Tibial artery (tissue), 4 donors: Measurements from ENCODE around the gene DRD1.
A peak's percentile ranks its signal among the peaks of the same experiment; 100 is the strongest.

Source experiments
- DNase-seq, 2 donors: peaks; one replicate each; pipeline ENCODE4 v3.0.0-alpha.2; 2019
- H3K27ac ChIP-seq, 2 donors: fragments of 200-600 bp; sonication (generic) in 1 of 2; 1 replicate in 1 of 2; 2 replicates in 1 of 2; pipeline ENCODE4 v1.5.1; 2018 to 2019; ENCODE audit warnings: mild to moderate bottlenecking in 1 of 2
- H3K27me3 ChIP-seq, 2 donors: fragments of 200-600 bp; sonication (generic) in 1 of 2; one replicate each; pipeline versions ENCODE4 v1.5.1 to v1.6.0; 2016 to 2019
- H3K36me3 ChIP-seq, 3 donors: fragments of 200-600 bp; sonication (generic) in 2 of 3; one replicate each; pipeline ENCODE4 v1.5.1; 2016 to 2019; ENCODE audit warnings: mild to moderate bottlenecking in 2 of 3
- H3K4me1 ChIP-seq, 4 donors: fragments of 200-600 bp; sonication (generic) in 2 of 4; 1 replicate in 3 of 4; 2 replicates in 1 of 4; pipeline ENCODE4 v1.5.1; 2016 to 2019
- H3K4me3 ChIP-seq, 2 donors: fragments of 200-600 bp; sonication (generic) in 1 of 2; 1 replicate in 1 of 2; 2 replicates in 1 of 2; pipeline ENCODE4 v1.5.1; 2018 to 2019; ENCODE audit warnings: mild to moderate bottlenecking in 2 of 2
- H3K9me3 ChIP-seq, 3 donors: fragments of 200-600 bp; sonication (generic) in 1 of 3; one replicate each; pipeline ENCODE4 v1.5.1; 2016 to 2019
- intact Hi-C: fragments of 100-400 bp; cut with DNase I; formaldehyde crosslinking; loops from one replicate; pipeline ENCODE4 v1.15.0; 2023; ENCODE audit warnings: low total_unique reads
- TF ChIP-seq, protein P1 (sequence below), 2 experiments: fragments of 200-600 bp in 1 of 2; fragments of 450-650 bp in 1 of 2; IDR thresholded peaks; one replicate each; pipeline ENCODE4 v1.5.1; 2017 to 2019; ENCODE audit warnings: antibody characterized with exemption in 2 of 2, mild to moderate bottlenecking in 1 of 2, moderate library complexity in 1 of 2

DRD1 gene

DNA sequence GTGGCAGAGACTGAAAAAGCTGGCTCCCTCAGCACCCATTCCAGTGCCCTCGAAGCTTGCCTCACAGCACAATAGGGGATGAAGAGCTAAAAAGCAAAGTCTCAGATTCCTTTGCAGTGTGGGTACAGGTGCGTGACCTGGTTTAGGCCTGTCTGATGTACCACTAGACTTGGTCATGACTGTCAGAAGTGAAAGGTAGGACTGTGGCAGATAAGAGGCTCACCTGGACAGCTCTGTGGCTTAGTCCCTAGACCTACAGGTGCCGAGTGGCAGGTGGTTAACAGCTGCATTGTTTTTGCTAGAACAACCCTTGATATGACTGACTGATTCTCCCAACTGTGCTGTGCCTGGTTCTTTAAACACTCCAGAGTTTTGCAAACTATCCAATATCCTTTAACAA is 19.7 kb upstream of the DRD1 start:
- DNase-seq = no peak
- Histone ChIP-seq H3K27ac (no peak overlapping the region), H3K27me3 (peaks cover 0 to 3% of the 10 kb centered on the region in 2 donors), H3K4me1 (peaks cover 0 to 12% (median 0%) of the 10 kb centered on the region in 4 donors), H3K36me3 (no peaks in the 10 kb centered on the region), H3K4me3 (no peak overlapping the region), H3K9me3 (no peaks in the 10 kb centered on the region)
- TF ChIP-seq, protein P1, sequence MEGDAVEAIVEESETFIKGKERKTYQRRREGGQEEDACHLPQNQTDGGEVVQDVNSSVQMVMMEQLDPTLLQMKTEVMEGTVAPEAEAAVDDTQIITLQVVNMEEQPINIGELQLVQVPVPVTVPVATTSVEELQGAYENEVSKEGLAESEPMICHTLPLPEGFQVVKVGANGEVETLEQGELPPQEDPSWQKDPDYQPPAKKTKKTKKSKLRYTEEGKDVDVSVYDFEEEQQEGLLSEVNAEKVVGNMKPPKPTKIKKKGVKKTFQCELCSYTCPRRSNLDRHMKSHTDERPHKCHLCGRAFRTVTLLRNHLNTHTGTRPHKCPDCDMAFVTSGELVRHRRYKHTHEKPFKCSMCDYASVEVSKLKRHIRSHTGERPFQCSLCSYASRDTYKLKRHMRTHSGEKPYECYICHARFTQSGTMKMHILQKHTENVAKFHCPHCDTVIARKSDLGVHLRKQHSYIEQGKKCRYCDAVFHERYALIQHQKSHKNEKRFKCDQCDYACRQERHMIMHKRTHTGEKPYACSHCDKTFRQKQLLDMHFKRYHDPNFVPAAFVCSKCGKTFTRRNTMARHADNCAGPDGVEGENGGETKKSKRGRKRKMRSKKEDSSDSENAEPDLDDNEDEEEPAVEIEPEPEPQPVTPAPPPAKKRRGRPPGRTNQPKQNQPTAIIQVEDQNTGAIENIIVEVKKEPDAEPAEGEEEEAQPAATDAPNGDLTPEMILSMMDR (IDR thresholded peaks at IDR 0.05) = no peak
- intact Hi-C loops = no loop called here

DNA sequence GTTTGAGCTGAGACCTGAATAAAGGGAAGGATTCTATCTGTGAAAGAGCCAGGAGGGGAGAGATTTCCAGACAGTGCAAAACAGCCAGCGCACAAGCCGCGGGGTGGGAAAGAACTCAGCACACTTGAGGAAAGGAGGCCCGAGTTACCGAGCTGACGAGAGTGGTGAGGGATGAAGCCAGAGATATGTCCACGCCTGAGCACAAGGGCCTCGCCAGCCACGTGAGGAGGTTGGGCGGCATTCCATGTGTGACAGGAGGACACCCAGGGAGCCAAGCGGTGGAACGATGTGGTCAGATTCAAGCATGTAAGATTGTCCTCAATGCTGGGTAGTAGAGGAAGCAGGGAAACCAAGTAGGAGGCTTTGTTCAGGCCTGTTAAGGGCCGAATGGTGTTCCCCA is 17.4 kb upstream of the DRD1 start:
- DNase-seq = no peak
- Histone ChIP-seq H3K27ac (no peak overlapping the region), H3K9me3 (no peaks in the 10 kb centered on the region), H3K4me1 (peaks cover 0 to 3% (median 0%) of the 10 kb centered on the region in 4 donors), H3K4me3 (no peak overlapping the region), H3K36me3 (no peaks in the 10 kb centered on the region), H3K27me3 (peaks cover 0 to 5% of the 10 kb centered on the region in 2 donors)
- intact Hi-C loops = no loop called here
- TF ChIP-seq, protein P1 (IDR thresholded peaks at IDR 0.05) = no peak

DNA sequence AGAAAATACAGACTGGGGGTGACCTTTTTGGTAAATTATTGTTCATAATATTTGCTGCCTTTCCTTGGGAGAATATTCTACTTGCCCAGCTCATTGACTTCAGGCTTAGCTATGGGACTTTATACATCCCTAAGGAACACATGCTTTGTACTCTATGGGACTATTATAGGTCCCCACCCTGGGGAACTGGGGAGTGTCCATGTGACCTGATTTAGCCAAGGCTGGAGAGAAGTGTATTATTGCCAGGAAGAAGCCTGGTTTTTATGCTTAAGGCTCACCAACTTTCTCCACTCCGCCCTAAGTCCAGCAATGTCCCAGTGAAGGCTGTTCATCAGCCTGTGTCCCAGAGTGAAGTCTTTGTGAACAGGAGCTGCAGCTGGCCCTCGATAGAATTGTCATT is 16.6 kb upstream of the DRD1 start:
- Histone ChIP-seq H3K4me1 (no peaks in the 10 kb centered on the region), H3K36me3 (no peaks in the 10 kb centered on the region), H3K9me3 (no peaks in the 10 kb centered on the region), H3K27me3 (peaks cover 0 to 12% of the 10 kb centered on the region in 2 donors), H3K4me3 (no peak overlapping the region), H3K27ac (no peak overlapping the region)
- TF ChIP-seq, protein P1 (IDR thresholded peaks at IDR 0.05) = no peak
- no peak for DNase-seq
- intact Hi-C loops = no loop called here

DNA sequence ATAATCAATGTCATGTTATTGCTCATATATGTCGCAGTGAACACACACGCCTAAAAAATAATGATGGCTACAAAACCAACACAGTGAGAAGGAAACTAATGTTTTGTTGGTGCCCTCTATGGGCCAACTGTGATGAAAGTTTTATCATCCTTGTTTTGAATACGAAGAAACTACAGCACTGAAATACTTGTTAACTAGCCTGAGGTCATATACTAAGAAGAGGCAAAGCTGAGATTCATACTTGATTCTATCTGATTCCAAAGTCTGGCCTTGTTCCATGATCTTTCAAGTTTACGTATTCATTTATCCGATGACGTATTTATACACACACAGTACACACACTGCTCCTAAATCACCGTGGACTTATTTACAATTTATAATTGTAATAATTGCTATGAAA is 16.1 kb upstream of the DRD1 start:
- peaks cover 0 to 12% of the 10 kb centered on the region in 2 donors for H3K27me3 ChIP-seq
- intact Hi-C loops = no loop called here
- no peak overlapping the region for H3K27ac ChIP-seq
- TF ChIP-seq, protein P1 (IDR thresholded peaks at IDR 0.05) = peak in 1 of 2 experiments; percentile 34
- H3K36me3 ChIP-seq = no peaks in the 10 kb centered on the region
- no peak overlapping the region for H3K4me3 ChIP-seq
- no peaks in the 10 kb centered on the region for H3K9me3 ChIP-seq
- no peak for DNase-seq
- H3K4me1 ChIP-seq = no peaks in the 10 kb centered on the region

DNA sequence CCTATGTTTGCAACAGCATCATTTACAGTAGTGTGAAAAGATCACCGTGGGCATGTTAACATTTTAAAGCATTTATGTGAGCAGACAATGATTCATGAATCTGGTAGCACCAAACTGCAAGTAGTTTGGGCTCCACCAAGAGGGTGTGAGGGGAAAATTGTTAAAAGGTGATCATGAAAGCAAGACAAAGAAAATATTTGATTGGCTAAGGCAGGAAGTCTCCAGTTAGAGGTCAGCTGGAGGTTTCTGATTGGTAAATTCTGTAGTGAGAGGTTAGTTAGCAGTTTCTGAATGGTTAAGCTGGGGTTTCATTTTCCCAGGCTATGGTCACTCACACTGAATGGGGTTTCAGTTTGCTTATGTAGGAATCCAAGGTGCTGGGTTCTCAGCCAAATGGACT is 13.5 kb upstream of the DRD1 start:
- Histone ChIP-seq H3K4me3 (no peak overlapping the region), H3K36me3 (no peaks in the 10 kb centered on the region), H3K4me1 (no peaks in the 10 kb centered on the region), H3K9me3 (no peaks in the 10 kb centered on the region), H3K27ac (no peak overlapping the region), H3K27me3 (peaks cover 0 to 23% of the 10 kb centered on the region in 2 donors)
- no peak for DNase-seq
- TF ChIP-seq, protein P1 (IDR thresholded peaks at IDR 0.05) = no peak
- intact Hi-C loops = no loop called here
